ENCODE data around the gene TMEM253.

DNA sequence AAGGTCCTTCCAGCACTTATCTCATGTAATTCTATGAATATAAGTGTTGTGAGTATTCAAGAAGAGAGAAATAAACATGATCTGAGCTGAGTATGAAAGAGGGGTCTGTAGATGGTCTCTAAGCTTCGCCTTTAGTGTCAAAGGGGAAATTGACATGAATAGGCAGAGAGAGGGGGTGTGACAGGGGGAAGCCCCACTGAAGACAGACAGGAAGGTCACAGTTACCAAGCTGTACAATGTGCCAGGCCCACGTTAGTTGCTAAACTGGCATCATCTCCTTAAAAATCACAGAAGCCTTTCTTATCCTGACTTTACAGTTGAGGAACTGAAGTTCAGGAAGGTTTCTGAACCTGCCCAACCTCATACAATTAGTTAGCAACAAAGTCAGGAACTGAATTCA, 23.2 kb upstream of the TMEM253 start:
- TF ChIP-seq, protein P1, sequence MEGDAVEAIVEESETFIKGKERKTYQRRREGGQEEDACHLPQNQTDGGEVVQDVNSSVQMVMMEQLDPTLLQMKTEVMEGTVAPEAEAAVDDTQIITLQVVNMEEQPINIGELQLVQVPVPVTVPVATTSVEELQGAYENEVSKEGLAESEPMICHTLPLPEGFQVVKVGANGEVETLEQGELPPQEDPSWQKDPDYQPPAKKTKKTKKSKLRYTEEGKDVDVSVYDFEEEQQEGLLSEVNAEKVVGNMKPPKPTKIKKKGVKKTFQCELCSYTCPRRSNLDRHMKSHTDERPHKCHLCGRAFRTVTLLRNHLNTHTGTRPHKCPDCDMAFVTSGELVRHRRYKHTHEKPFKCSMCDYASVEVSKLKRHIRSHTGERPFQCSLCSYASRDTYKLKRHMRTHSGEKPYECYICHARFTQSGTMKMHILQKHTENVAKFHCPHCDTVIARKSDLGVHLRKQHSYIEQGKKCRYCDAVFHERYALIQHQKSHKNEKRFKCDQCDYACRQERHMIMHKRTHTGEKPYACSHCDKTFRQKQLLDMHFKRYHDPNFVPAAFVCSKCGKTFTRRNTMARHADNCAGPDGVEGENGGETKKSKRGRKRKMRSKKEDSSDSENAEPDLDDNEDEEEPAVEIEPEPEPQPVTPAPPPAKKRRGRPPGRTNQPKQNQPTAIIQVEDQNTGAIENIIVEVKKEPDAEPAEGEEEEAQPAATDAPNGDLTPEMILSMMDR (IDR thresholded peaks at IDR 0.05): no peak
- TF ChIP-seq ZFX (IDR thresholded peaks at IDR 0.05; ENCODE audit: borderline replicate concordance): no peak
